Motor neuron (in vitro differentiated cells): ENCODE measurements around the gene SMARCD3. TPM values are rescaled to one million over a fixed set of nuclear protein-coding genes. Genes with fewer than 3 reads are reported as not detected.

ENCODE experiments used
- ATAC-seq, 8 experiments: fragments of 200-7000 bp; cut with Tn5 transposase; replicated peaks in 6 of 8; 2 replicates each; pipeline ENCODE4 v1.8.0; 2021; ENCODE audit warnings: mild to moderate bottlenecking in 8 of 8, moderate library complexity in 8 of 8
- H3K27ac ChIP-seq, 2 donors: fragments of 250-450 bp; sonication (Bioruptor Pico); 2 replicates each; pipeline ENCODE4 v1.9.0; 2021; ENCODE audit warnings: antibody characterized with exemption in 2 of 2, mild to moderate bottlenecking in 2 of 2, moderate library complexity in 1 of 2
- H3K4me1 ChIP-seq, 2 donors: fragments of 250-450 bp; sonication (Bioruptor Pico); replicated peaks in 1 of 2; 2 replicates each; pipeline ENCODE4 v1.6.1; 2021; ENCODE audit warnings: antibody characterized with exemption in 2 of 2, mild to moderate bottlenecking in 2 of 2, moderate library complexity in 1 of 2
- H3K4me3 ChIP-seq, 5 donors: fragments of 250-450 bp; sonication (Bioruptor Pico); 2 replicates each; pipeline ENCODE4 v1.9.0; 2021; ENCODE audit warnings: antibody characterized with exemption in 5 of 5, mild to moderate bottlenecking in 5 of 5, moderate library complexity in 4 of 5
- WGBS, 10 experiments: fragments of 450-650 bp; shearing (Covaris generic); methylation state at CpG; one replicate each; pipeline ENCODE4 v1.0.0; 2022; 5-methylcytosine and 5-hydroxymethylcytosine counted together
- in situ Hi-C, 9 experiments: fragments of 400-800 bp; cut with MboI; loops; one replicate each; pipeline ENCODE4 v1.15.0; 2021; ENCODE audit warnings: low sequenced_read_pairs in 9 of 9, low pct_unique_long_range_greater_than_20kb in 2 of 9; ENCODE audit not compliant: unreplicated experiment in 9 of 9
- total RNA-seq, 8 experiments: library from RNA; unstranded; fragments of 300-600 nt; gene quantifications; 2 replicates each; pipeline versions ENCODE4 v1.2.3 to v1.2.4, GENCODE V29; 2022

Gene SMARCD3
- total RNA-seq, 8 experiments from 2014 or later: 12.8 to 88.7 (median 35.0) TPM

GRCh38 chr7:151264615-151265014, 16.1 kb upstream of the SMARCD3 start:
- WGBS, 10 experiments: 20 to 80% (median 30%) methylated on average over 1 to 2 of the region's 5 CpGs; no CpG with 5 or more reads in 7 of the 10 experiments
- Histone ChIP-seq H3K27ac (no peak overlapping the region), H3K4me1 (no peaks in the 10 kb centered on the region), H3K4me3 (no peak overlapping the region)
- in situ Hi-C loops: no loop called here
- ATAC-seq: no peak

- H3K4me3 ChIP-seq: no peak overlapping the region
- in situ Hi-C loops: no loop called here
- 0 to 86% (median 62%) methylated on average over 1 to 7 of the region's 10 CpGs; no CpG with 5 or more reads in 3 of the 10 experiments for WGBS, 10 experiments
- ATAC-seq: peak in 3 of 8 experiments; percentile 36 to 59 (median 50)
- H3K27ac ChIP-seq: no peak overlapping the region
- H3K4me1 ChIP-seq: no peaks in the 10 kb centered on the region
Observed at GRCh38 chr7:151261529-151261928, 13.0 kb upstream of the SMARCD3 start.

GRCh38 chr7:151260883-151261282, 12.4 kb upstream of the SMARCD3 start:
- no peak for ATAC-seq

GRCh38 chr7:151260471-151260870, 12.0 kb upstream of the SMARCD3 start:
- in situ Hi-C loops: no loop called here
- no peak overlapping the region for H3K27ac ChIP-seq
- no peak for ATAC-seq
- no peaks in the 10 kb centered on the region for H3K4me1 ChIP-seq
- WGBS, 10 experiments: 82 to 93% (median 88%) methylated on average over 3 to 10 of the region's 11 CpGs; no CpG with 5 or more reads in 5 of the 10 experiments
- no peak overlapping the region for H3K4me3 ChIP-seq

More at GRCh38 chr7:151260883-151261282, 12.4 kb upstream of the SMARCD3 start:
- Histone ChIP-seq H3K4me3 (no peak overlapping the region), H3K27ac (no peak overlapping the region), H3K4me1 (no peaks in the 10 kb centered on the region)
- 0 to 92% (median 75%) methylated on average over 1 to 4 of the region's 8 CpGs; no CpG with 5 or more reads in 5 of the 10 experiments for WGBS, 10 experiments
- in situ Hi-C loops: no loop called here

GRCh38 chr7:151257990-151258389, 9.5 kb upstream of the SMARCD3 start:
- ATAC-seq: no peak
- H3K27ac ChIP-seq: no peak overlapping the region

GRCh38 chr7:151256410-151257045, 8.0 kb upstream of the SMARCD3 start:
- Histone ChIP-seq H3K4me3 (no peak overlapping the region), H3K4me1 (peaks cover 13 to 14% of the 10 kb centered on the region in 2 donors), H3K27ac (no peak overlapping the region)
- in situ Hi-C loops: no loop called here
- ATAC-seq: no peak
- WGBS, 10 experiments: 0 to 88% (median 63%) methylated on average over 1 to 16 of the region's 16 CpGs; no CpG with 5 or more reads in 3 of the 10 experiments

More at GRCh38 chr7:151257990-151258389, 9.5 kb upstream of the SMARCD3 start:
- Histone ChIP-seq H3K4me1 (peaks cover 6 to 7% of the 10 kb centered on the region in 2 donors), H3K4me3 (no peak overlapping the region)
- in situ Hi-C loops: no loop called here
- 58 to 100% (median 95%) methylated on average over 2 to 3 of the region's 7 CpGs; no CpG with 5 or more reads in 6 of the 10 experiments for WGBS, 10 experiments

- ATAC-seq: no peak
Observed at GRCh38 chr7:151255390-151255789, 6.9 kb upstream of the SMARCD3 start.

GRCh38 chr7:151254851-151255250, 6.4 kb upstream of the SMARCD3 start:
- Histone ChIP-seq H3K27ac (no peak overlapping the region), H3K4me1 (peaks cover 27 to 30% of the 10 kb centered on the region in 2 donors), H3K4me3 (no peak overlapping the region)
- in situ Hi-C loops: no loop called here
- ATAC-seq: no peak
- 75 to 100% (median 85%) methylated on average over 1 to 11 of the region's 11 CpGs; no CpG with 5 or more reads in 4 of the 10 experiments for WGBS, 10 experiments

More at GRCh38 chr7:151255390-151255789, 6.9 kb upstream of the SMARCD3 start:
- 23 to 100% (median 74%) methylated on average over 1 to 6 of the region's 7 CpGs; no CpG with 5 or more reads in 1 of the 10 experiments for WGBS, 10 experiments
- in situ Hi-C loops: no loop called here
- no peak overlapping the region for H3K4me3 ChIP-seq
- H3K4me1 ChIP-seq: peaks cover 23 to 25% of the 10 kb centered on the region in 2 donors
- no peak overlapping the region for H3K27ac ChIP-seq

GRCh38 chr7:151254316-151254715, 5.8 kb upstream of the SMARCD3 start:
- Histone ChIP-seq H3K4me3 (no peak overlapping the region), H3K27ac (no peak overlapping the region), H3K4me1 (peaks cover 33 to 35% of the 10 kb centered on the region in 2 donors)
- ATAC-seq: no peak
- WGBS, 10 experiments: 30 to 100% methylated on average over 1 to 2 of the region's 7 CpGs; no CpG with 5 or more reads in 8 of the 10 experiments
- in situ Hi-C loops: no loop called here

- WGBS, 10 experiments: 25 to 100% (median 48%) methylated on average over 1 to 8 of the region's 17 CpGs; no CpG with 5 or more reads in 3 of the 10 experiments
- Histone ChIP-seq H3K27ac (peak overlapping the region; percentile 90), H3K4me1 (peaks cover 39 to 41% of the 10 kb centered on the region in 2 donors), H3K4me3 (peak overlapping the region in 2 of 5 donors; percentile 62 to 64)
- in situ Hi-C loops: no loop called here
- no peak for ATAC-seq
Observed at GRCh38 chr7:151252961-151253711, 4.6 kb upstream of the SMARCD3 start.

- WGBS, 10 experiments: 6 to 100% (median 45%) methylated on average over 1 to 6 of the region's 9 CpGs; no CpG with 5 or more reads in 5 of the 10 experiments
- Histone ChIP-seq H3K27ac (peak overlapping the region; percentile 90), H3K4me1 (peaks cover 43 to 45% of the 10 kb centered on the region in 2 donors), H3K4me3 (peak overlapping the region; percentile 36 to 64 (median 43))
- in situ Hi-C loops: no loop called here
- ATAC-seq: no peak
Observed at GRCh38 chr7:151252561-151252835, 4.0 kb upstream of the SMARCD3 start.

- Histone ChIP-seq H3K27ac (peak overlapping the region; percentile 90), H3K4me3 (peak overlapping the region; percentile 36 to 64 (median 43)), H3K4me1 (peaks cover 49 to 51% of the 10 kb centered on the region in 2 donors)
- peak; percentile 57 to 77 (median 70) for ATAC-seq
- in situ Hi-C loops: no loop called here
- WGBS, 10 experiments: 0 to 16% (median 2%) methylated on average over 1 to 7 of the region's 79 CpGs; no CpG with 5 or more reads in 4 of the 10 experiments
Observed at GRCh38 chr7:151251689-151252560, 3.4 kb upstream of the SMARCD3 start.
